HepG2 (cell line): ENCODE data around the gene BCL2L1. TPM values are rescaled to one million over a fixed set of nuclear protein-coding genes. Genes with fewer than 3 reads are reported as not detected.

Source experiments
- BRCA1 ChIP-seq: sonication (generic); formaldehyde crosslinking; IDR thresholded peaks from 2 replicates; pipeline ENCODE4 v1.4.0; 2020; ENCODE audit warnings: missing genetic modification reagents
- BRD4 ChIP-seq: sonication (generic); formaldehyde crosslinking; IDR thresholded peaks from 2 replicates; pipeline ENCODE4 v1.4.0; 2020; ENCODE audit warnings: missing genetic modification reagents
- CEBPG ChIP-seq: IDR thresholded peaks from 2 replicates; pipeline ENCODE4 v1.6.1; 2016
- EED ChIP-seq: sonication (generic); formaldehyde crosslinking; IDR thresholded peaks from 2 replicates; pipeline ENCODE4 v1.5.0; 2020; ENCODE audit warnings: mild to moderate bottlenecking, missing genetic modification reagents
- ELF1 ChIP-seq: sonication (generic); formaldehyde crosslinking; IDR thresholded peaks from 2 replicates; pipeline ENCODE4 v1.4.0; 2020; ENCODE audit warnings: missing genetic modification reagents
- GPN1 ChIP-seq: sonication (generic); formaldehyde crosslinking; IDR thresholded peaks from 2 replicates; pipeline ENCODE4 v1.5.1; 2020; ENCODE audit warnings: missing genetic modification reagents, borderline replicate concordance
- HOXA3 ChIP-seq: sonication (generic); formaldehyde crosslinking; IDR thresholded peaks from 2 replicates; pipeline ENCODE4 v1.5.0; 2020; ENCODE audit warnings: missing genetic modification reagents
- KDM5A ChIP-seq: fragments of 200-600 bp; sonication (generic); IDR thresholded peaks from 2 replicates; pipeline ENCODE4 v1.7.0; 2018; ENCODE audit warnings: antibody characterized with exemption, mild to moderate bottlenecking, low read length, borderline replicate concordance
- KLF15 ChIP-seq: sonication (generic); formaldehyde crosslinking; IDR thresholded peaks from 2 replicates; pipeline ENCODE4 v1.8.1; 2023; ENCODE audit warnings: borderline replicate concordance, mild to moderate bottlenecking, inconsistent platforms, missing genetic modification reagents, mixed read lengths
- MBD4 ChIP-seq: IDR thresholded peaks from 2 replicates; pipeline ENCODE4 v1.6.1; 2012; ENCODE audit warnings: low read length, inconsistent platforms, borderline replicate concordance
- MED8 ChIP-seq: sonication (generic); formaldehyde crosslinking; IDR thresholded peaks from 2 replicates; pipeline ENCODE4 v1.8.1; 2023; ENCODE audit warnings: mild to moderate bottlenecking, missing genetic modification reagents; ENCODE audit not compliant: insufficient replicate concordance
- NCOR1 ChIP-seq: fragments of 200-600 bp; sonication (generic); IDR thresholded peaks from 2 replicates; pipeline ENCODE4 v1.7.0; 2017; ENCODE audit warnings: antibody characterized with exemption, low read length, borderline replicate concordance
- POLR2A ChIP-seq, 2 experiments: IDR thresholded peaks; 2 replicates each; pipeline ENCODE4 v1.6.1; 2011; ENCODE audit warnings: low read depth in 2 of 2, low read length in 2 of 2, mild to moderate bottlenecking in 1 of 2, moderate library complexity in 1 of 2; ENCODE audit not compliant: insufficient read depth in 1 of 2
- REL ChIP-seq: sonication (generic); formaldehyde crosslinking; conservative IDR thresholded peaks from 2 replicates; pipeline ENCODE4 v1.8.0; 2022; ENCODE audit warnings: mild to moderate bottlenecking, missing genetic modification reagents, moderate library complexity
- SALL2 ChIP-seq: sonication (generic); formaldehyde crosslinking; IDR thresholded peaks from 2 replicates; pipeline ENCODE4 v1.8.1; 2023; ENCODE audit warnings: mild to moderate bottlenecking, missing genetic modification reagents, inconsistent platforms
- SMC3 ChIP-seq: IDR thresholded peaks from 2 replicates; pipeline ENCODE4 v1.6.1; 2011; ENCODE audit warnings: low read length, improper control_type of control experiment
- SP2 ChIP-seq: sonication (generic); formaldehyde crosslinking; IDR thresholded peaks from 2 replicates; pipeline ENCODE4 v1.5.1; 2020; ENCODE audit warnings: mild to moderate bottlenecking, missing genetic modification reagents
- SRF ChIP-seq: IDR thresholded peaks from 2 replicates; pipeline ENCODE4 v1.6.1; 2011; ENCODE audit warnings: mild to moderate bottlenecking, low read depth, low read length, moderate library complexity
- TCF7L2 ChIP-seq: IDR thresholded peaks from 2 replicates; pipeline ENCODE4 v1.6.1; 2011; ENCODE audit warnings: mild to moderate bottlenecking, low read depth, low read length, moderate library complexity
- THAP9 ChIP-seq: sonication (generic); formaldehyde crosslinking; IDR thresholded peaks from 2 replicates; pipeline ENCODE4; 2020; ENCODE audit warnings: missing genetic modification reagents, mild to moderate bottlenecking, borderline replicate concordance
- WIZ ChIP-seq: sonication (generic); formaldehyde crosslinking; IDR thresholded peaks from 2 replicates; pipeline ENCODE4 v1.5.1; 2020; ENCODE audit warnings: mild to moderate bottlenecking, missing genetic modification reagents
- ZFP90 ChIP-seq: sonication (generic); formaldehyde crosslinking; IDR thresholded peaks from 2 replicates; pipeline ENCODE4 v1.8.0; 2022; ENCODE audit warnings: missing genetic modification reagents, mild to moderate bottlenecking, inconsistent platforms, borderline replicate concordance
- ZNF225 ChIP-seq: sonication (generic); formaldehyde crosslinking; IDR thresholded peaks from 2 replicates; pipeline ENCODE4 v1.4.0; 2020; ENCODE audit warnings: mild to moderate bottlenecking, missing genetic modification reagents
- ZNF747 ChIP-seq: sonication (generic); formaldehyde crosslinking; IDR thresholded peaks from 2 replicates; pipeline ENCODE4 v1.8.1; 2023; ENCODE audit warnings: missing genetic modification reagents, mild to moderate bottlenecking, borderline replicate concordance
- ZSCAN29 ChIP-seq: sonication (generic); formaldehyde crosslinking; conservative IDR thresholded peaks from 2 replicates; pipeline ENCODE4 v1.4.0; 2020; ENCODE audit warnings: mild to moderate bottlenecking, missing genetic modification reagents
- polyA plus RNA-seq, 8 experiments: library from polyadenylated mRNA; depleted of rRNA in 3 of 8; stranded (reverse) in 7 of 8; unstranded in 1 of 8; fragments of >200 nt; fragmentation: Illumina TruSeq in 4 of 8; extraction: Trizol in 4 of 8; gene quantifications; 2 replicates each; pipeline versions ENCODE4 v1.2.1 to v1.2.3, GENCODE V29; 2011 to 2016; ENCODE audit warnings: low read depth in 4 of 8, missing spikeins in 1 of 8, mixed read lengths in 1 of 8; ENCODE audit not compliant: insufficient read depth in 1 of 8
- total RNA-seq, 5 experiments: library from RNA; depleted of rRNA; stranded (reverse); fragments of >200 nt; fragmentation: Illumina TruSeq; extraction: Trizol; gene quantifications; 2 replicates each; pipeline ENCODE4 v1.2.3, GENCODE V29; 2016; ENCODE audit warnings: low read depth in 1 of 5
- TF ChIP-seq, protein P1 (sequence below): fragments of 450-650 bp; IDR thresholded peaks from 2 replicates; pipeline ENCODE4 v1.6.1; 2016
- TF ChIP-seq, protein P2 (sequence below): sonication (generic); formaldehyde crosslinking; IDR thresholded peaks from 2 replicates; pipeline ENCODE4 v1.5.1; 2020; ENCODE audit warnings: missing genetic modification reagents, mild to moderate bottlenecking, borderline replicate concordance

The BCL2L1 gene
- total and polyA plus RNA-seq, 2 of the 13 experiments (the other 11 are each of a cell fraction or from before 2014, with no cell fraction given), result 164 to 258 TPM

DNA sequence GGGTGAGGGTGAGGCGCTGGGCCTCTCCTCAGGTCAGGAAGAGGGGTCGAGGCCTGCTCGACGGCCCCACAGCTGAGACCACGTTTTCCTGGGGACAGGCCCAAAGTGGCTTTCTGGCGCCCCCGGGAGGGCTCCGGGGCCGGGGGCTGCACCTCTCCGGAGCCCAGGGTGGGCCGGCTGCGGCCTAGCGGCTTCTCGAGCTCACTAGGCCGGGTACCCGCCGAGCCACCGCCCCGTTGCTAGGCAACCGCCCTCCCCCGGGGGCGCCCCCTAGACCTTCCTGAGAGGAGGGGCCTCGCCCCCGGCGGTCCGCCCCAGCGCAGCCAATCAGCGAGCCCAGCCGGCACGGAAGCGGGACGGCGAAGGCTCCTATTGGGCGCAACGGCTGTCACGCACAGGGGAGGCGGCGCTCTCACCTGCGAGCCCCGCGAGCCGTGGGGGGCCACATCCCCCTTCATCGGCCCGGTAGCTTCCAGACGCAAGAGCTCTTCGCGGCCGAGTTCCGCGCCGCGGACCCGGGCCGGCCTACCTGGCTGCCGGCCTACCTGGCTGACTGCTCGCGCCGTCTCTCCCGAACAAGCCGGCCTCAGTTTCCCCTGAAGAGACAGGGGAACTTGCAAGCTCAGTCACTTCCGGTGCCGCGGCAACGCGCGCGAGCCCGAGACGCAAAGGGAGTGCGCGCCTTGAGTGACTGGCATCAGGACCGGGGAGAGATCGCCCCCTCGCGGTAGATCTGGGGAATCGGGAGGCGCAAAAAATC lies 831 bp upstream of the BCL2L1 start (continued):
- TF ChIP-seq ZSCAN29 (CRISPR knock-in tag), result 0 out of 2 replicates have a peak, but pooled peaks have one; percentile 0
- no peak for TF ChIP-seq MBD4
- TF ChIP-seq NCOR1, result peak; percentile 77; the same call in 1 of the 2 replicates
- TF ChIP-seq REL (CRISPR knock-in tag), result 0 out of 2 replicates have a peak, but pooled peaks have one; percentile 41
- TF ChIP-seq ZNF225 (CRISPR knock-in tag), result peak; percentile 73
- 0 out of 2 replicates have a peak, but pooled peaks have one; percentile 75 for TF ChIP-seq GPN1 (CRISPR knock-in tag)
- TF ChIP-seq SALL2, result peak; percentile 88
- peak; percentile 68; the same call in 1 of the 2 replicates for TF ChIP-seq BRCA1 (CRISPR knock-in tag)
- peak; percentile 31 for TF ChIP-seq CEBPG (CRISPR knock-in tag)
- TF ChIP-seq ZNF747 (CRISPR knock-in tag), result no peak; the same call in none of the 2 replicates
- no peak for TF ChIP-seq TCF7L2
- TF ChIP-seq, protein P1, sequence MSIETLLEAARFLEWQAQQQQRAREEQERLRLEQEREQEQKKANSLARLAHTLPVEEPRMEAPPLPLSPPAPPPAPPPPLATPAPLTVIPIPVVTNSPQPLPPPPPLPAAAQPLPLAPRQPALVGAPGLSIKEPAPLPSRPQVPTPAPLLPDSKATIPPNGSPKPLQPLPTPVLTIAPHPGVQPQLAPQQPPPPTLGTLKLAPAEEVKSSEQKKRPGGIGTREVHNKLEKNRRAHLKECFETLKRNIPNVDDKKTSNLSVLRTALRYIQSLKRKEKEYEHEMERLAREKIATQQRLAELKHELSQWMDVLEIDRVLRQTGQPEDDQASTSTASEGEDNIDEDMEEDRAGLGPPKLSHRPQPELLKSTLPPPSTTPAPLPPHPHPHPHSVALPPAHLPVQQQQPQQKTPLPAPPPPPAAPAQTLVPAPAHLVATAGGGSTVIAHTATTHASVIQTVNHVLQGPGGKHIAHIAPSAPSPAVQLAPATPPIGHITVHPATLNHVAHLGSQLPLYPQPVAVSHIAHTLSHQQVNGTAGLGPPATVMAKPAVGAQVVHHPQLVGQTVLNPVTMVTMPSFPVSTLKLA, result peak; percentile 2; the same call in 1 of the 2 replicates
- peak; percentile 95 for TF ChIP-seq KDM5A
- TF ChIP-seq POLR2A (IDR thresholded peaks at IDR 0.05; ENCODE audit: insufficient read depth in 1 of 2, low read depth in 2 of 2, low read length in 2 of 2), result peak; percentile 75 to 77
- TF ChIP-seq SP2 (CRISPR knock-in tag), result peak; percentile 99
- peak; percentile 94 for TF ChIP-seq ELF1 (CRISPR knock-in tag)
- TF ChIP-seq THAP9 (CRISPR knock-in tag), result peak; percentile 94
- TF ChIP-seq KLF15, result no peak; the same call in 1 of the 2 replicates
- TF ChIP-seq, protein P2, sequence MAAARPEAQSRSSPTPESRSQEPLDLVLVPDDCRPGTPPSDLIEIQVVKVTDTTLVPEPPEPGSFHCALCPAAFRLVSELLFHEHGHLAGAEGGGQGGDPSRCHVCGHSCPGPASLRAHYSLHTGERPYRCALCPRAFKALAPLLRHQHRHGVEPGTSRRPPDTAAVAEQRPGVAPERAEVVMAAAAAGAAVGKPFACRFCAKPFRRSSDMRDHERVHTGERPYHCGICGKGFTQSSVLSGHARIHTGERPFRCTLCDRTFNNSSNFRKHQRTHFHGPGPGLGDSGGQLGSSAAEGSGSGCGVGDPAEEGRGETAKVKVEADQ, result peak; percentile 42
- peak; percentile 86 for TF ChIP-seq WIZ (CRISPR knock-in tag)
- TF ChIP-seq BRD4 (CRISPR knock-in tag), result peak; percentile 98
- TF ChIP-seq SMC3, result peak; percentile 96
- no peak; the same call in none of the 2 replicates for TF ChIP-seq ZFP90 (CRISPR knock-in tag)
- peak; percentile 16; the same call in 1 of the 2 replicates for TF ChIP-seq EED
- TF ChIP-seq MED8 (CRISPR knock-in tag), result no peak
- peak; percentile 94 for TF ChIP-seq HOXA3
- TF ChIP-seq SRF, result no peak; the same call in 1 of the 2 replicates
